HG02571 (cell line): ENCODE measurements around the gene GNB1.

Experiments
- ATAC-seq: cut with Tn5 transposase; IDR thresholded peaks from one replicate; pipeline ENCODE4 v1.9.1; 2021; ENCODE audit warnings: mild to moderate bottlenecking, moderate library complexity; ENCODE audit not compliant: unreplicated experiment

Gene GNB1

GRCh38 chr1:1786836-1787605 lies 103.9 kb downstream of the GNB1 start:
- no peak for ATAC-seq

DNA sequence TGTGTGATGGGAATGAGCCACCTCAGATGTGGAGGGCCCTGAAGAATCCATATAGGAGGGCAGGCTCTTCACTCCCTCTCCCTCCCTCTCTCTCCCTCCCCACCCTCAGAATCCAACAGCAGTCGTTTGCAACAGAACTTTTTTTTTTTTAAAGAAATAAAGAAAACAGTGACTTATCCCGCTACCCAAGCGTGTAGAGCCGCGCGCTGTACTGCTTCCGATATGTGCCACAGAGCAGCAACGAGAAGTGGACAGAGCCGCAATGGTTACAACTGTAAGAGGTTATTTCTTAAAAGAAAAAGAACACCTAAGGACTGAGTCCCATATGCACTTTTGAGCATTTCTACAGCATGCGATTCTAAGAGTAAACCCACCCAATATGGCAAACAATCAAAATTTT lies 105.2 kb downstream of the GNB1 start:
- no peak for ATAC-seq

DNA sequence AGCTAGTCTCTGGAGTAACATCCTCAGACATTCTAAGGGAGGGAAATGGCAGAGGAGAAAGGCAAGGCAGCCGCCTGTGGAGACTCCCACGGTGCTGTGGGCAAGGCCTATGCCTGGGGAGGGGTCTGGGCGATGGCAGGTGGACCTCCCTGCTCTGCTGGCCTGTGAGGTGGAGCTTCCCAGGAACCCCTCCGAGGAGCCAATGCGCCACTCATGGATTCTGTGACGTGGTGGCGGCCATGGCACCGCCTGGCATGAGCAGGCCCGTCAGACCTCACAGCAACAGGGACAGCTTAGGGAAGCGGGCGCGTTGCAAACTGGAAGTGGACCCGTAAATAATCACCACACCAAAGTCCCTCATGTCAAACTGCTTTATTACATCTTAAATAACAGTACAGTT lies 106.0 kb downstream of the GNB1 start:
- no peak for ATAC-seq

DNA sequence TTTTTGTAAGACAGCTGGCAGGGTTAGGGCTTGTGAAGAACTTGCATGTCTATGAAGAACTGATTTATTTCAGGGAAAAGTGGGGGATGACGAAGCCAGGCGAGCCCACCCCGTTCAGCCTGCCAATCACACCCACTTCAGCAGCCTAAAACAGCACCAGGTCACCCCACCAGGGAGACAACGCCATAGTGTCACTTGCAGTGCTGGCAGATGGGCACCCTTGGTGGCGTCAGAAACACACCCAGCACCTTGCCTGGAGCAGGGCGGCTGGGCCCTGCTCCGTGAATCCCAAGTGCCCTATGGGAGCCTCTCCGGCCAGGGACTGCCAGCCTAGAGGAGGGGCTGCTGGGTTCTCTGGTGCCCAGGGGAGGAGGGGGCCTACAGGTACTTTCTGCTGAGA lies 107.6 kb downstream of the GNB1 start:
- no peak for ATAC-seq

DNA sequence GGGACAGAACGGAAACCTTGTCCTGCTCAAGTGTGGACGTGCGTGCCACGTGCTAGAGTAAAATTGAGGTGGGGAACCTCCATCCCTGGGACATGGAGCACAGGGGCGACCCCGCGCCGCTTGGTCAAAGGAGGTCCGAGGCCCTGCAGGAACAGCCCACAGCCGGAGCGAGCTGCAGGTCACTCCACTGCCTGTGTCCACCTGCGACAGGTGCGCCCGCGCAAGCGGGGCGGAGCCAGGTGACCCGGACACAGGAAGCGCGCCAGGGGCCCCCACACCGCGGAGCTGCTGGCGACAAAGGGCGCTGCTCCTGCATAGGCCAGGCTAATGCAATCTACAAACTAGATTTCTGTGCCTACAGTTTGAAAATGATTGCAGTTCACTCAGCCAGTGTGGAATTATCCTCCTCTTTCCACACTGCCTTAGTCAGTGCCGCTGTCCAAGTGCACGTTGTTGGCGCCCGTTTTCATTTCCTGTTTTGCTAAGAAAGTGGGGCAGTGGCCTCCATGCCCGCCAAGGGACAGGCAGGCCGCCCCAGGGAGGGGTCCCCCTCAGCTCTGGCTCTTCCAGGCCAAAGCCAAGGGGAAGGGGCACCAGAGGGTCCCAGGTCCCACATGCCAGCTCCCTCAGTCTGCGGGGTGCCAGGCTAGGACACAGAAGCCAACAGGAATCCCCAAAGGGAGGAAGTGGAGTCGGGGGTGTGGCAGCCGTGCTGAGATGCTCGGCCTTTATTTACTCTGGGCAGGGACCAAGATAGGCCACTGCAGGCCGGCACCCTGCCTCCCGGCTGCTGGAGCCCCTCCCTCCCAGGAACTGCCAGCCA lies 108.3 kb downstream of the GNB1 start:
- no peak for ATAC-seq

DNA sequence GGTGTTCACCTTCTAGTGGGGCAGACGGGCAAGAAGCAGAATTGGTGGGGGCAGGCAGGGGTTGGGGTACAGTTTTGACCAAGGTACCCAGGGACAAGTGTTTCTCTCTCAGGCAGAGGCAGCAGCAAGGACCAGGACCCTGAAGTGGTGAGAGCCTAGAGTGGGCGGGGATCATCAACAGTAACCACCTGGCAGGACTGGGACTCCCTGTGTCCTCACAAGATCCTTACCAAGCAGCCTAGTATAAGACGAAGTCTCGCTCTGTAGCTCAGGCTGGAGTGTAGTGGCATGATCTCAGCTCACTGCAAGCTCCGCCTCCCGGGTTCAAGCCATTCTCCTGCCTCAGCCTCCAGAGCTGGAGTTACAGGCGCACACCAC lies 109.4 kb downstream of the GNB1 start:
- no peak for ATAC-seq

GRCh38 chr1:1780598-1781525 lies 110.0 kb downstream of the GNB1 start:
- no peak for ATAC-seq

- ATAC-seq = peak; percentile 27
These were observed 110.9 kb downstream of the GNB1 start for GRCh38 chr1:1779691-1780597.

GRCh38 chr1:1779320-1779675 lies 111.6 kb downstream of the GNB1 start:
- ATAC-seq = no peak

- peak; percentile 63 for ATAC-seq
These were observed 112.1 kb downstream of the GNB1 start for GRCh38 chr1:1778663-1779319.

- ATAC-seq = peak; percentile 44
These were observed 112.8 kb downstream of the GNB1 start, which contains the start of gene NADK for GRCh38 chr1:1777950-1778662. Gene NADK, minus strand, starts transcription at chr1:1778470. Its CDS starts 13,064 bp downstream, at chr1:1765406.

- ATAC-seq = no peak
These were observed 113.3 kb downstream of the GNB1 start for GRCh38 chr1:1777583-1777899.

DNA sequence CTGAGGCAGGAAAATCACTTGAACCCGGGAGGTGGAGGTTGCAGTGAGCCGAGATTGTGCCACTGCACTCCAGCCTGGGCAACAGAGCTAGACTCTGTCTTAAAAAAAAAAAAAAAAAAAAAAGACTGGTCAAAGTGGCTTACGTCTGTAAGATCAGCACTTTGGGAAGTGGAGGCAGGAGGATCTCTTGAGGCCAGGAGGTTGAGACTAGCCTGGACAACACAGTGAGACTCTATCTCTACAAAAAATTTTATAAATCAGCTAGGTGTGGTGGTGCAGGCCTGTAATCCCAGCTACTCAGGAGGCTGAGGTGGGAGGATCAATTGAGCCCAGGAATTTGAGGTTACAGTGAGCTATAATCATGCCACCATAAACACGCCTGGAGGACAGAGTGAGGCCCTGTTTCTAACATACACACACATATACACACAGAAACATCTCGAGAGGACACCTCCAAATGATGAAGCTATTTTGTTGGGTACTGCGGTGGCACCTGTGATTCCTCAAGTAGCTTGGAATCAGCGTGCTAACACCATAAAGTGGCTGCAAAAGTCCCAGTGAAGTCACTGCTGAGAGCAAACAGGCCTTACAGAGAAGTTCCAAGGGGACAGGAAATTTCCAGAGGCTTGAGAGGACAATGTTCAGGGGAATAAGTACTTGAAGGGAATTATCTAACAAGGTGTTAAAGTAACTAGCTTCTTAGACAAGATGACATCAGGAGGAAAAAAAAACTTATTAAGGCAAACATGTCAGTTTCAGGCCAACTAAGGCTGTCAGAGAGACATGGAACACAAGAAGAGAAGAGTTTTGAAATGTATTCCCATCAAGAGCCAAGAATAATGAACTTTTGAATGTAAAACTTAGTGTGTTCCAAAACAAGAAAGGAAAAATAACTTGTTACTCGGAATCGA lies 114.0 kb downstream of the GNB1 start:
- no peak for ATAC-seq

DNA sequence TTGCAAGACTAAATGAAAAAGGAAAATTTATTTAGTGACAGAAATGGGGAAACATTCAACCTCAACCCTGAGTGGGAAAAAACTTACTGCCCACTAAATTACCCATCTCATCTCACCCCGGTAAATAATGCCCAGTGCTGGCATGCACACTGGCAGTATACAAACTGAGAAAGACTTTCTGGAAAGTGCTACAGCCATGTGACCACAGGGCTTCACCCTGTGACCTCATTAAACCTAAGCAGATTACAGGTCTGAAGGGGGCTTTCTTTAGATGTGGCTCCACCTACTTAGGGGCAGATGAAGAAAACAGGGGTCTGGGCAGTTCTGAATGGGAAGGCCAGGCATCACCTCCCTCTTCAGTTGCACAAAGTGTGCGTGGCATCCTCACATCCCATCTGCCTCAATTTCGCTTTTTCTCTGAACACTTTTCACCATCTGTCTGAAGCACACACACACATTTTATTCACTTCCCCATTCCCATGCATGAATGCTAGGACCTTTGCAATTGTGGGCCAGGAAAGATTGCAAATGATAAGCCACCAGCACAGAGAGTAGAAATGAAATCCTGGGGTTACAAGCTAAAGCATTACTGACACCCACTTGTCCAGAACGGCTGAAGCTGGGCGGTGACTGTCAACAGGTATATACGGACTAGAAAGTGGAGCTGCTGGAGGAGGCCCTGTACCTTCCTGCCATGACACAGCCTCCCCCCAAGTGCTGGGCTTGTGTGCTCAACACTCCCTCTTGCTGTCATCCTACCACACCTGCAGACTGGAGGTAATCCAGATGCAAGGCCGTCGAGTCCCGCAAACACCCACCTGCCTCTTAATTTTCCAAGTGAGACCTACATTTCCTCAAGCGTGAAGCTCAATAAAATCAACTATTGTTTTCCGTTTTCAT lies 115.3 kb downstream of the GNB1 start:
- ATAC-seq = no peak

- no peak for ATAC-seq
These were observed 117.0 kb downstream of the GNB1 start for GRCh38 chr1:1773874-1774273.

GRCh38 chr1:1771096-1771495 lies 119.8 kb downstream of the GNB1 start:
- no peak for ATAC-seq

DNA sequence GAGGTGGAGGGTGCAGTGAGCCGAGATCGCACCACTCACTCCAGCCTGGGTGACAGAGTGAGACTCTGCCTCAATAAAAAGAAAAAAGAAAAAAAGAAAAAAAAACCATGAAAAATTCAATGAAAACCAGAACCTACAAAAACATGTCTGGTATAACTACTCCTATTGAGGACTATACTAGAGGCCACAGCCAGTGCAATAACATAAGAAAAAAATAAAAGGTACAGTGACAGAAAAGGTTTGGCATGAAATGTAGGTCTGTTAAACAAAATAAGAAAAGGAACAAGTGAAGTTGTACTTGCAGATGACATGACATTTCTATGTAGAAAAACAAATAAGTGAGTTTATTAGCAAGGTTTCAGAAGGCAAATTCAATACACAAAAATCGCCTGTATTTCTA lies 120.8 kb downstream of the GNB1 start:
- ATAC-seq = no peak
